Measurements from ENCODE around the gene ANXA5. TPM values are rescaled to one million over a fixed set of nuclear protein-coding genes. Genes with fewer than 3 reads are reported as not detected.

The ANXA5 gene
- total RNA-seq, 2 donors from 2014 or later: 212 to 241 TPM

DNA sequence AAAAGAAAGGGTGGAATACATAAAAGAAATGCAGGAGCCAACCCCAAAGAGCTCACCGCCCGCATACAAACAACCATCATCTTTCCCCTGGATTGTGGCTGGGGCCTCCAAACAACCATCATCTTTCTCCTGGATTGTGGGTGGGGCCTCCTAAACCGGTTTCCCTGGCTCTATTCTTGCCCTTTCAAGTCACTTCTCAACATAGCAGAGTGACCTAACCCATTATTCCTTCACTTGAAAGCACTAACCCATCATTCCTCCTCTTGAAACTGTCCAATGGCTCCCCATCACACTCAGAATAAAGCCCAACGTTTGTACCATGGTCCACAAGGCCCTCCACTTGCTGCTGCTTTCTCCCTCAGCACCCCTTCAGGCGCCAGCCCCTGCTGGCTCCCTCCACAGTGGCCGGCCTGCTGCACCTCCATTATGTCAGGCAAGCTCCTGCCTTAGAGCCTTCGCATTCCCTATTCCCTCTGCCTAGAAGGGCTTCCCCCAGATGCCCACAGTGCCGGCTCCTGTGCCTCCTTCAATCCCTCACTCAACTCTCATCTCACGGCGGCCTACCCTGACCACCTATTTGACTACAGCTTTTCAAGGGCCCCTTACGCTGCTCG lies 44.1 kb upstream of the ANXA5 start:
- TF ChIP-seq, protein P1, sequence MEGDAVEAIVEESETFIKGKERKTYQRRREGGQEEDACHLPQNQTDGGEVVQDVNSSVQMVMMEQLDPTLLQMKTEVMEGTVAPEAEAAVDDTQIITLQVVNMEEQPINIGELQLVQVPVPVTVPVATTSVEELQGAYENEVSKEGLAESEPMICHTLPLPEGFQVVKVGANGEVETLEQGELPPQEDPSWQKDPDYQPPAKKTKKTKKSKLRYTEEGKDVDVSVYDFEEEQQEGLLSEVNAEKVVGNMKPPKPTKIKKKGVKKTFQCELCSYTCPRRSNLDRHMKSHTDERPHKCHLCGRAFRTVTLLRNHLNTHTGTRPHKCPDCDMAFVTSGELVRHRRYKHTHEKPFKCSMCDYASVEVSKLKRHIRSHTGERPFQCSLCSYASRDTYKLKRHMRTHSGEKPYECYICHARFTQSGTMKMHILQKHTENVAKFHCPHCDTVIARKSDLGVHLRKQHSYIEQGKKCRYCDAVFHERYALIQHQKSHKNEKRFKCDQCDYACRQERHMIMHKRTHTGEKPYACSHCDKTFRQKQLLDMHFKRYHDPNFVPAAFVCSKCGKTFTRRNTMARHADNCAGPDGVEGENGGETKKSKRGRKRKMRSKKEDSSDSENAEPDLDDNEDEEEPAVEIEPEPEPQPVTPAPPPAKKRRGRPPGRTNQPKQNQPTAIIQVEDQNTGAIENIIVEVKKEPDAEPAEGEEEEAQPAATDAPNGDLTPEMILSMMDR (conservative IDR thresholded peaks at IDR 0.05): no peak
- no peak overlapping the region for H3K27ac ChIP-seq (ENCODE audit: low read depth, low read length)
- Mint-ChIP-seq H3K27me3 (ENCODE audit: insufficient read depth) (peaks cover 6% of the 10 kb centered on the region), H3K4me1 (peaks cover 3% of the 10 kb centered on the region), H3K4me3 (no peak overlapping the region), H3K27ac (no peak overlapping the region), H3K9me3 (no peaks in the 10 kb centered on the region), H3K36me3 (ENCODE audit: low read depth) (no peaks in the 10 kb centered on the region)
- peak; percentile 63 for DNase-seq
- H3K9me3 ChIP-seq (ENCODE audit: control insufficient read depth, low read length): no peaks in the 10 kb centered on the region
- H3K9ac ChIP-seq (ENCODE audit: extremely low read depth, low read length, poor library complexity, severe bottlenecking): no peak overlapping the region
- H3K36me3 ChIP-seq (ENCODE audit: control insufficient read depth, insufficient read depth, low read length): no peaks in the 10 kb centered on the region
- no peak overlapping the region for H3K4me3 ChIP-seq (ENCODE audit: low read length)
- H3K4me1 ChIP-seq (ENCODE audit: control insufficient read depth, insufficient read depth, low read length): no peaks in the 10 kb centered on the region
- WGBS, 2 experiments (ENCODE audit: insufficient coverage in 1 of 2, insufficient read length in 1 of 2): 72 to 80% methylated on average over 7 to 12 of the region's 12 CpGs
- no peaks in the 10 kb centered on the region for H3K27me3 ChIP-seq (ENCODE audit: control insufficient read depth, insufficient read depth, low read length, poor library complexity, severe bottlenecking)

- Histone ChIP-seq H3K36me3 (ENCODE audit: control insufficient read depth, insufficient read depth, low read length) (no peaks in the 10 kb centered on the region), H3K4me1 (ENCODE audit: control insufficient read depth, insufficient read depth, low read length) (no peaks in the 10 kb centered on the region), H3K9me3 (ENCODE audit: control insufficient read depth, low read length) (no peaks in the 10 kb centered on the region), H3K27ac (ENCODE audit: low read depth, low read length) (no peak overlapping the region), H3K9ac (ENCODE audit: extremely low read depth, low read length, poor library complexity, severe bottlenecking) (no peak overlapping the region), H3K27me3 (ENCODE audit: control insufficient read depth, insufficient read depth, low read length, poor library complexity, severe bottlenecking) (no peaks in the 10 kb centered on the region), H3K4me3 (ENCODE audit: low read length) (no peak overlapping the region)
- TF ChIP-seq, protein P1 (conservative IDR thresholded peaks at IDR 0.05): no peak
- 85 to 87% methylated on average over 2 of the region's 2 CpGs for WGBS, 2 experiments (ENCODE audit: insufficient coverage in 1 of 2, insufficient read length in 1 of 2)
- H3K36me3 Mint-ChIP-seq (ENCODE audit: low read depth): no peaks in the 10 kb centered on the region
- H3K9me3 Mint-ChIP-seq: no peaks in the 10 kb centered on the region
- no peak for DNase-seq
- H3K4me3 Mint-ChIP-seq: no peak overlapping the region
- peaks cover 10% of the 10 kb centered on the region for H3K27me3 Mint-ChIP-seq (ENCODE audit: insufficient read depth)
- H3K27ac Mint-ChIP-seq: no peak overlapping the region
- H3K4me1 Mint-ChIP-seq: peaks cover 3% of the 10 kb centered on the region
Observed at GRCh38 chr4:121739575-121739974, 42.8 kb upstream of the ANXA5 start.

- 86 to 97% methylated on average over 1 to 2 of the region's 2 CpGs for WGBS, 2 experiments (ENCODE audit: insufficient coverage in 1 of 2, insufficient read length in 1 of 2)
- H3K27ac ChIP-seq (ENCODE audit: low read depth, low read length): no peak overlapping the region
- H3K27ac Mint-ChIP-seq: no peak overlapping the region
Observed at GRCh38 chr4:121738780-121739535, 42.2 kb upstream of the ANXA5 start.

More at GRCh38 chr4:121738780-121739535, 42.2 kb upstream of the ANXA5 start:
- Mint-ChIP-seq H3K36me3 (ENCODE audit: low read depth) (no peaks in the 10 kb centered on the region), H3K27me3 (ENCODE audit: insufficient read depth) (peaks cover 10% of the 10 kb centered on the region), H3K9me3 (no peaks in the 10 kb centered on the region), H3K4me3 (no peak overlapping the region), H3K4me1 (peaks cover 3% of the 10 kb centered on the region)
- Histone ChIP-seq H3K4me1 (ENCODE audit: control insufficient read depth, insufficient read depth, low read length) (no peaks in the 10 kb centered on the region), H3K4me3 (ENCODE audit: low read length) (no peak overlapping the region), H3K9ac (ENCODE audit: extremely low read depth, low read length, poor library complexity, severe bottlenecking) (no peak overlapping the region), H3K9me3 (ENCODE audit: control insufficient read depth, low read length) (no peaks in the 10 kb centered on the region), H3K36me3 (ENCODE audit: control insufficient read depth, insufficient read depth, low read length) (no peaks in the 10 kb centered on the region), H3K27me3 (ENCODE audit: control insufficient read depth, insufficient read depth, low read length, poor library complexity, severe bottlenecking) (no peaks in the 10 kb centered on the region)
- DNase-seq: no peak
- TF ChIP-seq, protein P1 (conservative IDR thresholded peaks at IDR 0.05): no peak
